BLaER1 (cell line): ENCODE data around the gene HIGD1C.
A peak's percentile ranks its signal among the peaks of the same experiment; 100 is the strongest.

ENCODE experiments used
- H3K27ac ChIP-seq: shearing (Covaris generic); formaldehyde crosslinking; 2 replicates; pipeline ENCODE4 v1.8.1; 2022
- H3K27me3 ChIP-seq: shearing (Covaris generic); formaldehyde crosslinking; 2 replicates; pipeline ENCODE4 v1.8.1; 2022
- H3K36me3 ChIP-seq: shearing (Covaris generic); formaldehyde crosslinking; 2 replicates; pipeline ENCODE4 v1.8.1; 2022
- H3K4me1 ChIP-seq: shearing (Covaris generic); formaldehyde crosslinking; 2 replicates; pipeline ENCODE4 v1.8.1; 2022
- H3K4me2 ChIP-seq: shearing (Covaris generic); formaldehyde crosslinking; 2 replicates; pipeline ENCODE4 v1.8.1; 2022
- H3K4me3 ChIP-seq: shearing (Covaris generic); formaldehyde crosslinking; 2 replicates; pipeline ENCODE4 v1.8.1; 2022
- H3K9ac ChIP-seq: shearing (Covaris generic); formaldehyde crosslinking; 2 replicates; pipeline ENCODE4 v1.8.1; 2022
- H3K9me3 ChIP-seq: shearing (Covaris generic); formaldehyde crosslinking; 2 replicates; pipeline ENCODE4 v1.8.1; 2022
- H4K20me1 ChIP-seq: shearing (Covaris generic); formaldehyde crosslinking; 2 replicates; pipeline ENCODE4 v1.8.1; 2022
- Cebpa-rat ChIP-seq: shearing (Covaris generic); IDR thresholded peaks from 2 replicates; pipeline ENCODE4 v1.8.1; 2022

Gene HIGD1C

GRCh38 chr12:50992819-50993218 is 40.5 kb downstream of the HIGD1C start:
- H4K20me1 ChIP-seq = no peaks in the 10 kb centered on the region
- no peaks in the 10 kb centered on the region for H3K27me3 ChIP-seq
- H3K9ac ChIP-seq = no peak overlapping the region
- no peak overlapping the region for H3K4me3 ChIP-seq
- H3K36me3 ChIP-seq = peaks cover 98% of the 10 kb centered on the region
- H3K9me3 ChIP-seq = no peaks in the 10 kb centered on the region
- no peaks in the 10 kb centered on the region for H3K4me1 ChIP-seq
- H3K27ac ChIP-seq = no peak overlapping the region
- TF ChIP-seq Cebpa-rat = no peak
- no peak overlapping the region for H3K4me2 ChIP-seq

GRCh38 chr12:50999093-50999492 is 46.7 kb downstream of the HIGD1C start:
- no peak overlapping the region for H3K9ac ChIP-seq

GRCh38 chr12:51000245-51000644 is 47.9 kb downstream of the HIGD1C start:
- H3K27me3 ChIP-seq = no peaks in the 10 kb centered on the region
- H3K4me2 ChIP-seq = no peak overlapping the region
- no peaks in the 10 kb centered on the region for H3K9me3 ChIP-seq
- no peak overlapping the region for H3K9ac ChIP-seq
- H3K36me3 ChIP-seq = peaks cover 98% of the 10 kb centered on the region
- peaks cover 12% of the 10 kb centered on the region; the same call in 1 of the 2 replicates for H4K20me1 ChIP-seq
- no peaks in the 10 kb centered on the region for H3K4me1 ChIP-seq
- H3K4me3 ChIP-seq = no peak overlapping the region
- H3K27ac ChIP-seq = no peak overlapping the region
- TF ChIP-seq Cebpa-rat = no peak

More at GRCh38 chr12:50999093-50999492, 46.7 kb downstream of the HIGD1C start:
- Histone ChIP-seq H3K4me3 (no peak overlapping the region), H3K9me3 (no peaks in the 10 kb centered on the region), H3K4me1 (no peaks in the 10 kb centered on the region), H3K36me3 (peaks cover 98% of the 10 kb centered on the region), H3K27ac (no peak overlapping the region), H3K27me3 (no peaks in the 10 kb centered on the region), H4K20me1 (peaks cover under 1% of the 10 kb centered on the region; the same call in 1 of the 2 replicates), H3K4me2 (no peak overlapping the region)
- TF ChIP-seq Cebpa-rat = no peak

GRCh38 chr12:51001799-51002198 is 49.5 kb downstream of the HIGD1C start:
- H3K27me3 ChIP-seq = no peaks in the 10 kb centered on the region
- no peak for TF ChIP-seq Cebpa-rat
- peaks cover 13% of the 10 kb centered on the region; the same call in 1 of the 2 replicates for H4K20me1 ChIP-seq

GRCh38 chr12:51004504-51004903 is 52.2 kb downstream of the HIGD1C start:
- no peaks in the 10 kb centered on the region for H3K27me3 ChIP-seq
- no peak for TF ChIP-seq Cebpa-rat
- peaks cover 12% of the 10 kb centered on the region for H3K4me1 ChIP-seq
- H3K4me3 ChIP-seq = no peak overlapping the region
- H3K27ac ChIP-seq = no peak overlapping the region
- H3K9ac ChIP-seq = no peak overlapping the region
- H3K9me3 ChIP-seq = no peaks in the 10 kb centered on the region; the same call in 1 of the 2 replicates
- H4K20me1 ChIP-seq = peaks cover 17% of the 10 kb centered on the region
- peaks cover 88% of the 10 kb centered on the region for H3K36me3 ChIP-seq
- no peak overlapping the region for H3K4me2 ChIP-seq

More at GRCh38 chr12:51001799-51002198, 49.5 kb downstream of the HIGD1C start:
- no peaks in the 10 kb centered on the region for H3K4me1 ChIP-seq
- H3K4me2 ChIP-seq = no peak overlapping the region
- H3K4me3 ChIP-seq = no peak overlapping the region
- H3K36me3 ChIP-seq = peaks cover 98% of the 10 kb centered on the region
- H3K27ac ChIP-seq = no peak overlapping the region
- H3K9me3 ChIP-seq = no peaks in the 10 kb centered on the region; the same call in 1 of the 2 replicates
- H3K9ac ChIP-seq = no peak overlapping the region

- TF ChIP-seq Cebpa-rat = no peak
- no peak overlapping the region for H3K4me3 ChIP-seq
- peaks cover 82% of the 10 kb centered on the region for H3K36me3 ChIP-seq
- no peaks in the 10 kb centered on the region for H3K27me3 ChIP-seq
- H4K20me1 ChIP-seq = peaks cover 22% of the 10 kb centered on the region
- H3K9ac ChIP-seq = no peak overlapping the region
- H3K9me3 ChIP-seq = no peaks in the 10 kb centered on the region; the same call in 1 of the 2 replicates
- H3K27ac ChIP-seq = no peak overlapping the region
- H3K4me2 ChIP-seq = no peak overlapping the region
- peaks cover 18% of the 10 kb centered on the region for H3K4me1 ChIP-seq
Measured at GRCh38 chr12:51005030-51005429, 52.7 kb downstream of the HIGD1C start.

GRCh38 chr12:51005671-51006070 is 53.3 kb downstream of the HIGD1C start:
- TF ChIP-seq Cebpa-rat = no peak
- peaks cover 76% of the 10 kb centered on the region for H3K36me3 ChIP-seq
- H3K9me3 ChIP-seq = no peaks in the 10 kb centered on the region; the same call in 1 of the 2 replicates

GRCh38 chr12:51008329-51009055 is 56.1 kb downstream of the HIGD1C start:
- no peak overlapping the region for H3K9ac ChIP-seq
- peak overlapping the region; percentile 14; the same call in 1 of the 2 replicates for H3K27ac ChIP-seq
- peaks cover 57% of the 10 kb centered on the region for H4K20me1 ChIP-seq
- H3K36me3 ChIP-seq = peaks cover 48% of the 10 kb centered on the region
- no peak overlapping the region for H3K4me3 ChIP-seq
- peaks cover 30% of the 10 kb centered on the region for H3K4me1 ChIP-seq
- H3K4me2 ChIP-seq = peak overlapping the region; percentile 60
- no peak for TF ChIP-seq Cebpa-rat
- H3K9me3 ChIP-seq = no peaks in the 10 kb centered on the region; the same call in 1 of the 2 replicates
- no peaks in the 10 kb centered on the region for H3K27me3 ChIP-seq

More at GRCh38 chr12:51005671-51006070, 53.3 kb downstream of the HIGD1C start:
- Histone ChIP-seq H3K4me2 (no peak overlapping the region), H3K27me3 (no peaks in the 10 kb centered on the region), H3K4me3 (no peak overlapping the region), H3K27ac (no peak overlapping the region), H3K4me1 (peaks cover 21% of the 10 kb centered on the region), H3K9ac (no peak overlapping the region), H4K20me1 (peaks cover 29% of the 10 kb centered on the region)

GRCh38 chr12:51009056-51009440 is 56.7 kb downstream of the HIGD1C start:
- Histone ChIP-seq H4K20me1 (peaks cover 63% of the 10 kb centered on the region), H3K9ac (no peak overlapping the region), H3K9me3 (no peaks in the 10 kb centered on the region; the same call in 1 of the 2 replicates), H3K27me3 (no peaks in the 10 kb centered on the region), H3K4me2 (peak overlapping the region; percentile 60), H3K27ac (peak overlapping the region; percentile 14; the same call in 1 of the 2 replicates), H3K4me1 (peaks cover 31% of the 10 kb centered on the region), H3K36me3 (peaks cover 44% of the 10 kb centered on the region), H3K4me3 (no peak overlapping the region)
- no peak for TF ChIP-seq Cebpa-rat

GRCh38 chr12:51011955-51012354 is 59.6 kb downstream of the HIGD1C start:
- H3K4me2 ChIP-seq = no peak overlapping the region
- no peak overlapping the region for H3K9ac ChIP-seq
- peaks cover 77% of the 10 kb centered on the region for H4K20me1 ChIP-seq
- H3K36me3 ChIP-seq = peaks cover 21% of the 10 kb centered on the region
- H3K27ac ChIP-seq = no peak overlapping the region
- TF ChIP-seq Cebpa-rat = no peak
- no peak overlapping the region for H3K4me3 ChIP-seq
- H3K9me3 ChIP-seq = no peaks in the 10 kb centered on the region; the same call in 1 of the 2 replicates
- no peaks in the 10 kb centered on the region for H3K27me3 ChIP-seq
- peaks cover 31% of the 10 kb centered on the region for H3K4me1 ChIP-seq
